Fibroblast of gingiva (primary cell): ENCODE measurements around the gene SEMA6A.
"Not testable (repeated sequence)": the region's sequence is repeated elsewhere in the genome, so short reads cannot be mapped to it uniquely, and the experiment has no call there.

ENCODE experiments used
- DNase-seq: peaks from one replicate; pipeline ENCODE4 v3.0.0-alpha.2; 2011; ENCODE audit warnings: low read depth

SEMA6A gene

GRCh38 chr5:116524051-116524904 lies 50.3 kb downstream of the SEMA6A start:
- DNase-seq: no peak

DNA sequence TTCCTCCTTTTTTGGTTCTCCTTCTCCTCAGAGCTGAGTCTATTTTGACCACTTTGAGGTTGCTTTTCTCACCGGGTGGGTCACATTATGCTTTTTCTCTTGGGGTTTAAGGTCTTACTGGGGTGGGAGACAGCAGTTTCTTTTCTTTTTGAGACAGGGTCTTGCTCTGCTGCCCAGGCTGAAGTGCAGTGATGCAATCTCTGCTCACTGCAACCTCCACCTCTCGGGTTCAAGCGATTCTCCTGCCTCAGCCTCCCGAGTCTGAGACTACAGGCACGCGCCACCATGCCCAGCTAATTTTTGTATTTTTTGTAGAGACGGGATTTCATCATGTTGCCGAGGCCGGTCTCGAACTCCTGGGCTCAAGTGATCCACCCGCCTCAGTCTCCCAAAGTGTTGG lies 51.4 kb downstream of the SEMA6A start:
- DNase-seq: not testable (repeated sequence)

DNA sequence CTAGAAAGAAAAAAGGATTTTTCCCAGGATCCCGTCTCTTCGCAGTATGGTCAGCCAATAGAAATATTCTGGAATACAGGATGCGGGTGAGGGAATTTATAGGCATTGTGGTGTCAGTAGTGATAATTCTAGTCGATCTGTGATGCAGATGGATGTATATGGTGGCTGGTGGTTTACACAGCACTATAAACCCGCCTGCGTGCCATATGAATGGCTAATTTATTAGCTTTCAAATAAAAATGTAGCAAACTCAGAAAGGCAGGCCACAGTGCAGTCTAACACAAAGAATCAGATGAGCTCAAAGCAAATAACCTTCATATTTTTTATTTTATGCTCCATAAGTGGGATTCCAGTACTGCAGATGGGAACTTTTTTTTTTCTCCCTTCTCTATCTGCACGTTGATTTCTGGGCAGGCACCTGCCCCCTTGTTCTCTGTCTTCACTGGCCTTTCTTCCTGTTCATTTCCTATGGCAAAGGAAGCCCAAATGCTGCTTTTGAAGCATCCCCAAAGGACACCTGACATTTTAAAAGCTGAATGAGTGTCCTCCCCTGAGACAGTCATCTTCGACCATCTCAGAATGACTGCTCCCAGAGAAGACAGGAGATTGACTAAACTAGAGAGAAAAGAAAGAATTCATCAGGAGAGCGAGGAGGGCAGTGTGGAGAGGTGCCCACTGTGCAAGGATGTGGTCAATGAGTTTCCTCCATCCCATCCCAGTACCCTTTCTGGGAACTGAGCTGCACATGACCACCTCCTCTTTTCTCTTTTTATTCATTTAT lies 52.1 kb downstream of the SEMA6A start:
- DNase-seq: no peak

DNA sequence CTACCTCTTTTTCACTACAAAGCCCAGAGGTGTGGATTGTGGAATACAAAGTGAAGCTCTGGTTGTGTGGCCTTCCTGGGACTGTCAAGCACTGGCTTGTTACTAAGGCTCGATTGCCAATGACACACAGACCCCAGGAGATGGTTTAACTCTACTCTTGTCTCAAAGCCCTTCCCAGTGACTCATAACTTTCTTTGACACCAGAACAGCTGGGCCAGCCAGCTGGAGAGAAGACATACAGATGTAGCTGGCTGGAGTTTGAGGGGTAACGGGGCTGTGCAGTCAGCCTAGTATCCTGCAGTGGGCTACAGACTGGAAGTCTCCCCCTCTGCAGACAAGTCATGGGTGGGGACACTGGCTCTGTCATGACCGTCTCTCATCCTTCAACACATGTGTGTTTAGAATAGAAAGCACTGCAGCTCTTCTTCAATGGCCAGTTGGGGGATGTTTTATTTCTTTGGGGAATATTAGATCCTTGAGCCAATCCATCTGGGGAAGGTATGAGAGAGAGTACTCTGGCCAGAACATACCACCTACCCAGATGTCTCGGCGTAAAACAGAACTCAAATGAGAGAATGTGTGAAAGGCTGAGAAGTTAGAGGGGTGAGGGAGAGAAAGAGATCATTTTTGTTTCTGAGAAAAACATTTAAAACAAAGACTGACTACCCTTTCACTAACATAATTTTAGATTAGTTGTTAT lies 53.3 kb downstream of the SEMA6A start:
- no peak for DNase-seq

- DNase-seq: no peak
These were observed 53.9 kb downstream of the SEMA6A start for GRCh38 chr5:116520771-116521170.

GRCh38 chr5:116518423-116518822 lies 56.2 kb downstream of the SEMA6A start:
- DNase-seq: no peak

- DNase-seq: no peak
These were observed 57.1 kb downstream of the SEMA6A start for GRCh38 chr5:116517488-116517887.

DNA sequence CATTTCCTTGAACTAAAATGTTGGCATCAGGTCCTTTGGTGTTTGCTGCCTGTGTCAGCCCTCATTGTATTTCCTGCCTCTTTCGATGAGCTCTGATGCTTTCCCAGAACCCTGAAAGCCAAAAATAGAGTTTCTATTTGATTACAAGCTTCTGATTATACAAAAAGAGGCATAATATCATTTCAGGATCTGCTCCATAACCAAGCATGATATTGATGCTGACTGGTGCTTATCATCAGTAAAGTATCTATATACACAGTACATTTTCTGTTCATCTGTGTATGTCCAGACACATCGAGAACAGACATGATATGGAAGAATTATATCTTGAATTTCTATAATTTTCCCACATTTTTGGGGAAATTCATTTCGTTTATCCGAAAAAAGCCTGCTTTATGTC lies 58.6 kb downstream of the SEMA6A start:
- no peak for DNase-seq

- no peak for DNase-seq
These were observed 60.1 kb downstream of the SEMA6A start for GRCh38 chr5:116514421-116514970.

DNA sequence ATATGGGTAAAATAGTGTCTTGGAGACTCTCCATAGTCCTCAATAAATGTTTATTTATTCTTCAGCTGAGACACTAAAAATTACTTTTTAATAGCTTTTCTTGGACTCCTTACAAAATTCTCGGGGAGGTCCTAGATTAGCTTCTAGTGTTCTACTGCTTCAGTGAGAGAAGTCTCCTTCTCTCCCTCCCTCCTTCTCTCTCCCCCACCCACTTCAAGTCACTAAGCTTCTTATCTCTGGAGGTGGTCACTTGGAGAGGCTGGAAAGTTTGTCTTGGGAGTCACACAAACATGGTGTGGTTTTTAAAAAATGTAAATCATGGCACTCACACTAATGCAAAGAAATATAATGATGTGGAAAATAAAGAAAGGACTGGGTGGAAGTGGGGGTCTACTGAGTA lies 64.1 kb downstream of the SEMA6A start:
- no peak for DNase-seq

- no peak for DNase-seq
These were observed 65.0 kb downstream of the SEMA6A start for GRCh38 chr5:116509483-116510244.

GRCh38 chr5:116508835-116509234 lies 65.8 kb downstream of the SEMA6A start:
- no peak for DNase-seq

DNA sequence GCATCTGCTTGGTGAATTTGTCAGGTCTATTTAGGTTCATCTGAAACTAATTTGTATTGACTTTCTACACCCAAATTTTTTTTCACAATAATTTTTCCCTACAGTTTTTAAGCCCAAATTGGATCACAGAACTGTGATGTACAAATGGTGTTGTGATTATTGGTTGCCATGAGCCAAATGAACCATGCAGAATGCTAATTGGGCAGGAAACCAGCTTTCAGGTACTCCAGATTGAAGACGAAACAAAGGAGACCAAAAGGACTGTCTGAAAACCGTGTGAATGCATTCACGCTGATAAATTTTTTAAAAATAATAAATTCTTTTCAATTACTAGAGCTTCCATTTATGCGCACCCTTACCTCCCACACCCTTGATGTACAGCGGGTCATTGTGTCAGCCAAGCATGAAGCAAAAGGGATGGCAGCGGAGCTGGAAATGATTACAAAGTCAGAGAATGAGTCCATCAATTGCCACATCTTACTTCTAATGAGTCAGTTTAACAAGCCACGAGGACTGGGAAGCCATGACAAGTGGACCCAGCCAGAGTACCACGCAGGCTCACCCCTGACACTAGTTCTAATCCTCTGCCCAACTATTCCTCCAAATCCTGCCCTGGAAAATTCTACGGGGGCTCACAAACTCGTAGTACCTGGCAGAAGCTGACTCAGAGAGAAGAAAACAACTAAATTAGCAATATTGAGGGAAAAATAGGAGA lies 66.5 kb downstream of the SEMA6A start:
- no peak for DNase-seq

- DNase-seq: peak; percentile 66
These were observed 67.5 kb downstream of the SEMA6A start for GRCh38 chr5:116507051-116507537.

DNA sequence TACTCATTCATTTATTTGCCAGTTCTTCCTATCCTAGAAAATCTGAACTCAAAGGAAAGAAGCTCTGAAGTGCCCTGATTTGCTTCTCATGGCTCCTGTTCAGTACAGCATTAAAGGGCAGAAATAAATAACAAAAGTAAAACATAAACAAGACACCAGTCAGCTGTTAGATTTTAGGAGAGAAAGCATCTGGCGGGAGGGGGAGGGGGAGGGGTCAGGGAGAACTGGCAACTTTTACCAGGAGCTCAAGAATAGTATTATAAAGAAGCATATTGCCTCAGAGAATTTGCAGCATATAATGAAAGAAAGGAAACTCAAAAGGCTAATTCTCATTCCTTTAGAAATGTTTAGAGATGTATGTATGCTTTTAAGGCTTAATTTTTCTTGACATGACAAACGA lies 68.1 kb downstream of the SEMA6A start:
- DNase-seq: no peak

- DNase-seq: no peak
These were observed 69.9 kb downstream of the SEMA6A start for GRCh38 chr5:116504593-116505166.

- no peak for DNase-seq
These were observed 72.0 kb downstream of the SEMA6A start for GRCh38 chr5:116502616-116503015.

GRCh38 chr5:116502138-116502537 lies 72.5 kb downstream of the SEMA6A start:
- no peak for DNase-seq

GRCh38 chr5:116498503-116499048 lies 76.0 kb downstream of the SEMA6A start:
- DNase-seq: no peak

GRCh38 chr5:116497631-116498030 lies 77.0 kb downstream of the SEMA6A start:
- DNase-seq: no peak
